Keratinocyte (primary cell): ENCODE data around the gene C11orf97. TPM values are rescaled to one million over a fixed set of nuclear protein-coding genes. Genes with fewer than 3 reads are reported as not detected.
"Not testable (repeated sequence)": the region's sequence is repeated elsewhere in the genome, so short reads cannot be mapped to it uniquely, and the experiment has no call there.

Experiments used
- DNase-seq: peaks from one replicate; pipeline ENCODE4 v3.0.0-alpha.2; 2011; ENCODE audit warnings: low read depth, missing footprints, low spot score
- FAIRE-seq: peaks from 2 replicates; lab custom pipeline; 2011; peaks lifted over from hg19 to GRCh38; lab: Jason Lieb, UNC
- H2AFZ ChIP-seq: 2 replicates; pipeline ENCODE4 v1.6.0; 2012; ENCODE audit warnings: low read length, control low read depth, inconsistent platforms; ENCODE audit not compliant: control insufficient read depth
- H3K27ac ChIP-seq: 2 replicates; pipeline ENCODE4 v1.5.1; 2011; ENCODE audit warnings: low read length; ENCODE audit not compliant: control insufficient read depth, insufficient read depth
- H3K27me3 ChIP-seq: 3 replicates; pipeline ENCODE4 v1.6.0; 2011; ENCODE audit warnings: low read length; ENCODE audit not compliant: control insufficient read depth, insufficient read depth; ENCODE audit errors: extremely low read depth
- H3K36me3 ChIP-seq, 2 experiments: 2 replicates in 1 of 2; 3 replicates in 1 of 2; pipeline ENCODE4 v1.5.1; 2011; ENCODE audit warnings: low read length in 2 of 2, mild to moderate bottlenecking in 1 of 2; ENCODE audit not compliant: control insufficient read depth in 2 of 2, insufficient read depth in 2 of 2; ENCODE audit errors: extremely low read depth in 1 of 2
- H3K4me1 ChIP-seq: 3 replicates; pipeline ENCODE4 v1.5.1; 2011; ENCODE audit warnings: low read length; ENCODE audit not compliant: control insufficient read depth, insufficient read depth; ENCODE audit errors: extremely low read depth
- H3K4me2 ChIP-seq: 3 replicates; pipeline ENCODE4 v1.6.0; 2011; ENCODE audit warnings: low read depth, low read length; ENCODE audit not compliant: control insufficient read depth, insufficient read depth; ENCODE audit errors: extremely low read depth
- H3K4me3 ChIP-seq, 3 experiments: fragments of 200-600 bp in 1 of 3; sonication (generic) in 1 of 3; 2 replicates in 2 of 3; 3 replicates in 1 of 3; pipeline ENCODE4 v1.5.1; 2011 to 2016; ENCODE audit warnings: low read length in 3 of 3, mild to moderate bottlenecking in 3 of 3, control low read depth in 2 of 3, inconsistent platforms in 1 of 3, low read depth in 1 of 3, mixed read lengths in 1 of 3, mixed run types in 1 of 3, moderate library complexity in 1 of 3; ENCODE audit not compliant: control insufficient read depth in 2 of 3, insufficient read depth in 2 of 3; ENCODE audit errors: extremely low read depth in 1 of 3
- H3K79me2 ChIP-seq: 2 replicates; pipeline ENCODE4 v1.6.0; 2012; ENCODE audit warnings: low read length; ENCODE audit not compliant: control insufficient read depth, insufficient read depth
- H3K9ac ChIP-seq: 3 replicates; pipeline ENCODE4 v1.6.0; 2011; ENCODE audit warnings: low read length; ENCODE audit not compliant: control insufficient read depth, insufficient read depth; ENCODE audit errors: extremely low read depth
- H3K9me1 ChIP-seq: 3 replicates; pipeline ENCODE4 v1.6.0; 2011; ENCODE audit warnings: low read length; ENCODE audit not compliant: control insufficient read depth, insufficient read depth; ENCODE audit errors: extremely low read depth
- H3K9me3 ChIP-seq: 2 replicates; pipeline ENCODE4 v1.5.1; 2012; ENCODE audit warnings: low read depth, low read length; ENCODE audit not compliant: control insufficient read depth
- H4K20me1 ChIP-seq: 3 replicates; pipeline ENCODE4 v1.6.0; 2011; ENCODE audit warnings: low read length; ENCODE audit not compliant: control insufficient read depth, insufficient read depth; ENCODE audit errors: extremely low read depth
- EZH2 ChIP-seq: IDR thresholded peaks from one replicate; pipeline ENCODE4 v1.6.1; 2012; ENCODE audit warnings: inconsistent platforms, mild to moderate bottlenecking, low read length, moderate library complexity
- dilution Hi-C: fragments of 300-500 bp; cut with MboI; formaldehyde crosslinking; loops from one replicate; pipeline ENCODE4 v1.7.0; 2020; ENCODE audit warnings: low sequenced_read_pairs; ENCODE audit not compliant: extremely low pct_ligation_motif_present
- polyA plus RNA-seq, 5 experiments: library from polyadenylated mRNA; depleted of rRNA in 3 of 5; stranded (reverse) in 3 of 5; stranded (forward) in 1 of 5; unstranded in 1 of 5; fragments of >200 nt; gene quantifications; 1 replicate in 1 of 5; 2 replicates in 3 of 5; 3 replicates in 1 of 5; pipeline versions ENCODE4 v1.2.1 to v1.2.3, GENCODE V29; 2011 to 2012; ENCODE audit warnings: missing spikeins in 2 of 5, low read depth in 1 of 5, low replicate concordance in 1 of 5
- TF ChIP-seq, protein P1 (sequence below), 3 experiments: IDR thresholded peaks in 1 of 3; conservative IDR thresholded peaks in 1 of 3; optimal IDR thresholded peaks in 1 of 3; 2 replicates in 2 of 3; 3 replicates in 1 of 3; pipeline versions ENCODE3 to v1.5.1; 2011; ENCODE audit warnings: low read length in 3 of 3, mild to moderate bottlenecking in 3 of 3, moderate library complexity in 2 of 3, control low read depth in 1 of 3, inconsistent platforms in 1 of 3; ENCODE audit not compliant: insufficient read depth in 2 of 3; ENCODE audit errors: extremely low read depth in 1 of 3

Gene C11orf97
- polyA plus RNA-seq, 1 donor (not counting 4 experiments of a cell fraction or from before 2014, with no cell fraction given): not detected

DNA sequence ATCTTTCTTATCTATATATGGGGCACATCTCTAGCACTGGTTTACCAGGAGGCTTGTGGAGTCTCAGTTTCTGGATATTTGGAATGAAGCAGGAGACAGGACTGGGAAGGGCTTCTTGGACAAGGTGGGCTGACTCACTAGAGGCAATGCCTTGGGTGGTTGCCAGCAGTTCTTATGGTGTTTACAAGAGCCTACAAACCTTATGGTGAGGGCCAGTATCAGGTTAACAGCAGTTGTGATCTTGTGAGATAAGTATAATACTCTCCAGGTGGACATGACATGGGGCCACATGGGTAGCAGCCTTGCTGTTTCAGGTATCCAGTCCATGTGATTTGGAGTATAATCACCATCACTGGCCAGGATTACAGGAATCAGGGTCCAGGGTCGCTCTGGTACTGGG lies 41.7 kb downstream of the C11orf97 start:
- Histone ChIP-seq H3K4me1 (peaks cover 3% of the 10 kb centered on the region), H3K27ac (no peak overlapping the region), H2AFZ (no peak overlapping the region), H3K9me1 (no peaks in the 10 kb centered on the region), H3K79me2 (no peaks in the 10 kb centered on the region), H3K9ac (no peak overlapping the region), H3K36me3 (no peaks in the 10 kb centered on the region), H3K4me3 (no peak overlapping the region), H3K9me3 (no peaks in the 10 kb centered on the region), H3K4me2 (no peak overlapping the region), H4K20me1 (no peaks in the 10 kb centered on the region), H3K27me3 (no peaks in the 10 kb centered on the region)
- dilution Hi-C loops: no loop called here
- TF ChIP-seq, protein P1, sequence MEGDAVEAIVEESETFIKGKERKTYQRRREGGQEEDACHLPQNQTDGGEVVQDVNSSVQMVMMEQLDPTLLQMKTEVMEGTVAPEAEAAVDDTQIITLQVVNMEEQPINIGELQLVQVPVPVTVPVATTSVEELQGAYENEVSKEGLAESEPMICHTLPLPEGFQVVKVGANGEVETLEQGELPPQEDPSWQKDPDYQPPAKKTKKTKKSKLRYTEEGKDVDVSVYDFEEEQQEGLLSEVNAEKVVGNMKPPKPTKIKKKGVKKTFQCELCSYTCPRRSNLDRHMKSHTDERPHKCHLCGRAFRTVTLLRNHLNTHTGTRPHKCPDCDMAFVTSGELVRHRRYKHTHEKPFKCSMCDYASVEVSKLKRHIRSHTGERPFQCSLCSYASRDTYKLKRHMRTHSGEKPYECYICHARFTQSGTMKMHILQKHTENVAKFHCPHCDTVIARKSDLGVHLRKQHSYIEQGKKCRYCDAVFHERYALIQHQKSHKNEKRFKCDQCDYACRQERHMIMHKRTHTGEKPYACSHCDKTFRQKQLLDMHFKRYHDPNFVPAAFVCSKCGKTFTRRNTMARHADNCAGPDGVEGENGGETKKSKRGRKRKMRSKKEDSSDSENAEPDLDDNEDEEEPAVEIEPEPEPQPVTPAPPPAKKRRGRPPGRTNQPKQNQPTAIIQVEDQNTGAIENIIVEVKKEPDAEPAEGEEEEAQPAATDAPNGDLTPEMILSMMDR (optimal IDR thresholded peaks at IDR 0.05 in 1 of 3, IDR thresholded peaks at IDR 0.05 in 1 of 3, conservative IDR thresholded peaks at IDR 0.05 in 1 of 3; ENCODE audit: extremely low read depth in 1 of 3, insufficient read depth in 2 of 3, low read length in 3 of 3): no peak
- TF ChIP-seq EZH2: no peak
- no peak for DNase-seq
- FAIRE-seq: peak; percentile 9

DNA sequence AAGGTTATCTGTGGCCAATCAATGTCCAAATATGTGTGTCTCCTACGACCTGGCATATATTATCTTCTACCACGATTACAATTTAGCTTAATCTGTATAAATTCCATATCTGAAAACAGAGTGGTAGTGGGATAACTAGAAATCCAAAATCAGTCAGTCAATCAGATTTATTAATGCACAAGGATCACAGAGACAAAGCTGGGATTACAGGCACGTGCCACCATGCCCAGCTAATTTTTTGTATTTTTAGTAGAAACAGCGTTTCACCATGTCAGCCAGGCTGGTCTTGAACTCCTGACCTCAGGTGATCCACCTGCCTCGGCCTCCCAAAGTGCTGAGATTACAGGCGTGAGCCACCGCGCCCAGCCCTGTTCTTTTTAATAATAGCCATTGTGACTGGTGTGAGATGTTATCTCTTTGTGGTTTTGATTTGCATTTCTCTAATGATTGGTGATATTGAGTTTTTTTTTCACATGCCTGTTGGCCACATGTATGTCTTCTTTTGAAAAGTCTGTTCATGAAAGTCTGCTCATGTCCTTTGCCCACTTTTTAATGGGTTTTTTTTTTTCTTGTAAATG lies 43.6 kb downstream of the C11orf97 start:
- dilution Hi-C loops, H3K9me1 ChIP-seq: not testable (repeated sequence)

DNA sequence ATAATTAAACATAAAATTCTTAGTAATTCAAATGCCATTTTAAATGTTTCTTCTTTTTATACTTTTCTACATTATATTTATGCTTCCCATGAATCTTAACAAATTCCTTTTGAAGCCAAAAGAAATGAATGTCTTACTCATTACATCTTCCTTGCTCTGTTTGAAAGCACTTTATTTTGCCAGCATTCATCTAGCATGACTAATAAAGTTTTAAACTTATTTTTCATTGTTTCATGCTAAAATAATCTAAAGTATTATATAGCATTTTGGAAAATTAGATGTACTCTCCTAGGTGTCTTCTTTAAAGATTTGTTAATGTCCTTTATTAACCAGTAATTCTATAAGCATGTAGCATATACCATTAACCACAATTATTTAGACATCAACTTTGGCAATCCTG lies 45.2 kb downstream of the C11orf97 start:
- H3K4me3 ChIP-seq: no peak overlapping the region
- DNase-seq: no peak
- FAIRE-seq: no peak

More for the DNA sequence above, 43.6 kb downstream of the C11orf97 start:
- H3K4me3 ChIP-seq, H3K36me3 ChIP-seq, H3K4me2 ChIP-seq, H3K4me1 ChIP-seq, H4K20me1 ChIP-seq, H3K9me3 ChIP-seq, H3K9ac ChIP-seq, H2AFZ ChIP-seq, FAIRE-seq, H3K79me2 ChIP-seq, H3K27ac ChIP-seq, H3K27me3 ChIP-seq, DNase-seq: not testable (repeated sequence)

More for the DNA sequence above, 45.2 kb downstream of the C11orf97 start:
- Histone ChIP-seq H3K27me3 (no peaks in the 10 kb centered on the region), H3K9me1 (no peaks in the 10 kb centered on the region), H3K4me2 (no peak overlapping the region), H4K20me1 (no peaks in the 10 kb centered on the region), H3K4me1 (peaks cover 3% of the 10 kb centered on the region), H3K36me3 (no peaks in the 10 kb centered on the region), H3K27ac (no peak overlapping the region), H2AFZ (no peak overlapping the region), H3K9ac (no peak overlapping the region), H3K79me2 (no peaks in the 10 kb centered on the region), H3K9me3 (no peaks in the 10 kb centered on the region)
- TF ChIP-seq EZH2: no peak
- TF ChIP-seq, protein P1 (optimal IDR thresholded peaks at IDR 0.05 in 1 of 3, IDR thresholded peaks at IDR 0.05 in 1 of 3, conservative IDR thresholded peaks at IDR 0.05 in 1 of 3; ENCODE audit: extremely low read depth in 1 of 3, insufficient read depth in 2 of 3, low read length in 3 of 3): no peak
- dilution Hi-C loops: no loop called here
